Esophagus squamous epithelium (tissue), 5 donors: ENCODE results near the gene PPP2R2C. TPM values are rescaled to one million over a fixed set of nuclear protein-coding genes. Genes with fewer than 3 reads are reported as not detected.

Experiments
- DNase-seq: peaks from one replicate; lab custom pipeline; 2025; lab: John Stamatoyannopoulos, UW
- H3K27ac ChIP-seq, 4 donors: fragments of 200-600 bp; sonication (generic); one replicate each; pipeline ENCODE4 v1.5.1; 2016 to 2019; ENCODE audit warnings: mild to moderate bottlenecking in 1 of 4
- H3K27me3 ChIP-seq, 4 donors: fragments of 200-600 bp; sonication (generic); 1 replicate in 3 of 4; 2 replicates in 1 of 4; pipeline versions ENCODE4 v1.5.1 to v1.6.0; 2017 to 2021; ENCODE audit warnings: antibody characterized with exemption in 1 of 4
- H3K36me3 ChIP-seq, 3 donors: fragments of 200-600 bp; sonication (generic); one replicate each; pipeline ENCODE4 v1.5.1; 2016 to 2019
- H3K4me1 ChIP-seq, 3 donors: fragments of 200-600 bp; sonication (generic); one replicate each; pipeline ENCODE4 v1.5.1; 2017 to 2019
- H3K4me3 ChIP-seq, 4 donors: fragments of 200-600 bp; sonication (generic); 1 replicate in 3 of 4; 2 replicates in 1 of 4; pipeline ENCODE4 v1.5.1; 2016 to 2019; ENCODE audit warnings: mild to moderate bottlenecking in 2 of 4, moderate library complexity in 1 of 4
- H3K9me3 ChIP-seq, 3 donors: fragments of 200-600 bp; sonication (generic); one replicate each; pipeline ENCODE4 v1.5.1; 2016 to 2019
- CTCF ChIP-seq, 6 experiments: fragments of 450-650 bp in 4 of 6; fragments of 200-600 bp in 2 of 6; sonication (generic) in 2 of 6; IDR thresholded peaks; one replicate each; pipeline ENCODE4 v1.5.1; 2016 to 2019; ENCODE audit warnings: antibody characterized with exemption in 6 of 6, mild to moderate bottlenecking in 4 of 6, moderate library complexity in 4 of 6
- POLR2A ChIP-seq, 4 donors: fragments of 450-650 bp; IDR thresholded peaks; one replicate each; pipeline ENCODE4 v1.6.1; 2017; ENCODE audit warnings: antibody characterized with exemption in 4 of 4, mild to moderate bottlenecking in 4 of 4, moderate library complexity in 3 of 4
- WGBS, 2 donors: methylation state at CpG; one replicate each; pipeline ENCODE4 v1.1.5; 2018; 5-methylcytosine and 5-hydroxymethylcytosine counted together
- intact Hi-C: fragments of 100-400 bp; cut with DNase I; formaldehyde crosslinking; loops from one replicate; pipeline ENCODE4 v1.15.0; 2022
- total RNA-seq, 4 donors: library from RNA; depleted of rRNA; stranded (reverse); fragments of >200 nt; gene quantifications; one replicate each; pipeline ENCODE4 v1.1.0, GENCODE V29; 2016
- donor health status: DM: yes; HTN: yes; CAD: no.

PPP2R2C gene
- total RNA-seq, 4 donors from 2014 or later: 26.9 to 76.3 (median 53.7) TPM

GRCh38 chr4:6374575-6374974, 97.8 kb downstream of the PPP2R2C start:
- intact Hi-C loops: no loop called here
- no peaks in the 10 kb centered on the region for H3K4me1 ChIP-seq
- TF ChIP-seq CTCF (IDR thresholded peaks at IDR 0.05) (no peak), POLR2A (IDR thresholded peaks at IDR 0.05) (no peak)
- H3K27ac ChIP-seq: no peak overlapping the region
- DNase-seq: no peak
- no peaks in the 10 kb centered on the region for H3K9me3 ChIP-seq
- no peak overlapping the region for H3K4me3 ChIP-seq
- H3K36me3 ChIP-seq: peaks cover 0 to 82% (median 0%) of the 10 kb centered on the region in 3 donors
- peaks cover 0 to 11% (median 0%) of the 10 kb centered on the region in 4 donors for H3K27me3 ChIP-seq
- WGBS, 2 donors: 93 to 94% methylated on average over 10 of the region's 10 CpGs

- H3K36me3 ChIP-seq: peaks cover 0 to 85% (median 0%) of the 10 kb centered on the region in 3 donors
- H3K4me1 ChIP-seq: no peaks in the 10 kb centered on the region
- 82 to 100% methylated on average over 2 to 7 of the region's 12 CpGs for WGBS, 2 donors
- H3K27ac ChIP-seq: no peak overlapping the region
- H3K4me3 ChIP-seq: no peak overlapping the region
- no peaks in the 10 kb centered on the region for H3K9me3 ChIP-seq
- no peak for DNase-seq
- intact Hi-C loops: no loop called here
- TF ChIP-seq POLR2A (IDR thresholded peaks at IDR 0.05): no peak
- H3K27me3 ChIP-seq: peaks cover 0 to 16% (median 0%) of the 10 kb centered on the region in 4 donors
Observed at GRCh38 chr4:6373541-6374410, 98.6 kb downstream of the PPP2R2C start.

GRCh38 chr4:6372649-6373525, 99.5 kb downstream of the PPP2R2C start:
- Histone ChIP-seq H3K27ac (no peak overlapping the region), H3K4me1 (no peaks in the 10 kb centered on the region), H3K4me3 (no peak overlapping the region), H3K36me3 (peaks cover 0 to 77% (median 0%) of the 10 kb centered on the region in 3 donors), H3K9me3 (no peaks in the 10 kb centered on the region), H3K27me3 (peaks cover 0 to 17% (median 0%) of the 10 kb centered on the region in 4 donors)
- 69 to 93% methylated on average over 3 to 8 of the region's 14 CpGs for WGBS, 2 donors
- no peak for DNase-seq
- TF ChIP-seq CTCF (IDR thresholded peaks at IDR 0.05): no peak
- TF ChIP-seq POLR2A (IDR thresholded peaks at IDR 0.05): no peak
- intact Hi-C loops: no loop called here

GRCh38 chr4:6371812-6372211, 100.6 kb downstream of the PPP2R2C start:
- Histone ChIP-seq H3K27me3 (peaks cover 0 to 20% (median 0%) of the 10 kb centered on the region in 4 donors), H3K27ac (no peak overlapping the region), H3K4me1 (no peaks in the 10 kb centered on the region), H3K4me3 (no peak overlapping the region), H3K9me3 (no peaks in the 10 kb centered on the region), H3K36me3 (peaks cover 0 to 71% (median 0%) of the 10 kb centered on the region in 3 donors)
- DNase-seq: no peak
- intact Hi-C loops: no loop called here
- no peak for TF ChIP-seq POLR2A (IDR thresholded peaks at IDR 0.05)
- TF ChIP-seq CTCF (IDR thresholded peaks at IDR 0.05): no peak
- 77 to 87% methylated on average over 3 to 6 of the region's 13 CpGs for WGBS, 2 donors

- TF ChIP-seq CTCF (IDR thresholded peaks at IDR 0.05) (no peak), POLR2A (IDR thresholded peaks at IDR 0.05) (no peak)
- 69 to 84% methylated on average over 2 to 5 of the region's 5 CpGs for WGBS, 2 donors
- no peak overlapping the region for H3K27ac ChIP-seq
- peaks cover 0 to 21% (median 0%) of the 10 kb centered on the region in 4 donors for H3K27me3 ChIP-seq
- H3K4me3 ChIP-seq: no peak overlapping the region
- intact Hi-C loops: no loop called here
- H3K36me3 ChIP-seq: peaks cover 0 to 69% (median 0%) of the 10 kb centered on the region in 3 donors
- H3K4me1 ChIP-seq: no peaks in the 10 kb centered on the region
- DNase-seq: no peak
- H3K9me3 ChIP-seq: no peaks in the 10 kb centered on the region
Observed at GRCh38 chr4:6371271-6371670, 101.1 kb downstream of the PPP2R2C start.
